PC-3 (cell line): ENCODE measurements around the gene USP40.

ENCODE experiments used
- EZH2 ChIP-seq: fragments of 300-600 bp; sonication (generic); IDR thresholded peaks from one replicate; pipeline ENCODE4 v1.6.1; 2017; ENCODE audit warnings: antibody characterized with exemption, mild to moderate bottlenecking, low read length; ENCODE audit not compliant: unreplicated experiment
- TF ChIP-seq, protein P1 (sequence below): fragments of 300-600 bp; sonication (generic); conservative IDR thresholded peaks from 2 replicates; pipeline ENCODE4 v1.5.1; 2017; ENCODE audit warnings: antibody characterized with exemption, low read depth, mild to moderate bottlenecking, low read length

DNA sequence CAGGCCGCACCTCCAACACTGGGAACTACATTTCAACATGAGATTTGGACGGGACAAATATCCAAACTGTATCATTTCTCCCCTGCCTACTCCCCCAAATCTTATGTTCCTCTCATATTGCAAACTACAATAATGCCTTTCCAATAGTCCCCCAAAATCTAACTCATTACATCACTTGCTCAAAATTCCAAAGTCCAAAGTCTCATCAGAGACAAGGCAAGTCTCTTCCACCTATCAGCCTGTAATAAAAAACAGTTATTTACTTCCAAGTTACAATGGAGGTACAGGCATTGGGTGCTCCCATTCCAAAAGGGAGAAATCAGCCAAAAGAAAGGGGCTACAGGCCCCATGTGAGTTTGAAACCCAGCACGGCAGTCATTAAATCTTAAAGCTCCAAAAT, 38.2 kb upstream of the USP40 start:
- TF ChIP-seq, protein P1, sequence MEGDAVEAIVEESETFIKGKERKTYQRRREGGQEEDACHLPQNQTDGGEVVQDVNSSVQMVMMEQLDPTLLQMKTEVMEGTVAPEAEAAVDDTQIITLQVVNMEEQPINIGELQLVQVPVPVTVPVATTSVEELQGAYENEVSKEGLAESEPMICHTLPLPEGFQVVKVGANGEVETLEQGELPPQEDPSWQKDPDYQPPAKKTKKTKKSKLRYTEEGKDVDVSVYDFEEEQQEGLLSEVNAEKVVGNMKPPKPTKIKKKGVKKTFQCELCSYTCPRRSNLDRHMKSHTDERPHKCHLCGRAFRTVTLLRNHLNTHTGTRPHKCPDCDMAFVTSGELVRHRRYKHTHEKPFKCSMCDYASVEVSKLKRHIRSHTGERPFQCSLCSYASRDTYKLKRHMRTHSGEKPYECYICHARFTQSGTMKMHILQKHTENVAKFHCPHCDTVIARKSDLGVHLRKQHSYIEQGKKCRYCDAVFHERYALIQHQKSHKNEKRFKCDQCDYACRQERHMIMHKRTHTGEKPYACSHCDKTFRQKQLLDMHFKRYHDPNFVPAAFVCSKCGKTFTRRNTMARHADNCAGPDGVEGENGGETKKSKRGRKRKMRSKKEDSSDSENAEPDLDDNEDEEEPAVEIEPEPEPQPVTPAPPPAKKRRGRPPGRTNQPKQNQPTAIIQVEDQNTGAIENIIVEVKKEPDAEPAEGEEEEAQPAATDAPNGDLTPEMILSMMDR: no peak
- TF ChIP-seq EZH2: no peak
